GM18519 (cell line): ENCODE results near the gene PPP1R17.

Source experiments
- ATAC-seq: cut with Tn5 transposase; IDR thresholded peaks from one replicate; pipeline ENCODE4 v1.9.1; 2021; ENCODE audit warnings: mild to moderate bottlenecking, moderate library complexity; ENCODE audit not compliant: unreplicated experiment, low FRiP score

Gene PPP1R17

GRCh38 chr7:31695859-31696614 lies 9.0 kb downstream of the PPP1R17 start:
- ATAC-seq, result no peak

- ATAC-seq, result no peak
These were observed 12.0 kb downstream of the PPP1R17 start for GRCh38 chr7:31699050-31699449.

GRCh38 chr7:31702354-31702753 lies 15.3 kb downstream of the PPP1R17 start:
- no peak for ATAC-seq

GRCh38 chr7:31705377-31705776 lies 18.4 kb downstream of the PPP1R17 start:
- ATAC-seq, result no peak

GRCh38 chr7:31707089-31707488 lies 20.1 kb downstream of the PPP1R17 start:
- ATAC-seq, result no peak

- ATAC-seq, result no peak
These were observed 23.2 kb downstream of the PPP1R17 start for GRCh38 chr7:31710171-31710570.

GRCh38 chr7:31716355-31716754 lies 29.3 kb downstream of the PPP1R17 start:
- no peak for ATAC-seq

GRCh38 chr7:31720366-31720765 lies 33.4 kb downstream of the PPP1R17 start:
- ATAC-seq, result no peak

GRCh38 chr7:31724696-31725095 lies 37.7 kb downstream of the PPP1R17 start:
- no peak for ATAC-seq

- ATAC-seq, result no peak
These were observed 42.3 kb downstream of the PPP1R17 start for GRCh38 chr7:31729195-31729804.

GRCh38 chr7:31734456-31734855 lies 47.4 kb downstream of the PPP1R17 start:
- no peak for ATAC-seq

GRCh38 chr7:31735991-31736982 lies 49.3 kb downstream of the PPP1R17 start:
- ATAC-seq, result no peak

GRCh38 chr7:31741852-31742251 lies 54.8 kb downstream of the PPP1R17 start:
- no peak for ATAC-seq

GRCh38 chr7:31744294-31744874 lies 57.4 kb downstream of the PPP1R17 start:
- peak; percentile 71 for ATAC-seq

GRCh38 chr7:31747553-31747952 lies 60.5 kb downstream of the PPP1R17 start:
- no peak for ATAC-seq

GRCh38 chr7:31748084-31748483 lies 61.1 kb downstream of the PPP1R17 start:
- no peak for ATAC-seq

- no peak for ATAC-seq
These were observed 64.7 kb downstream of the PPP1R17 start for GRCh38 chr7:31751726-31752125.
